Kidney tubule cell (primary cell): ENCODE measurements around the gene CDPF1.

ENCODE experiments used
- DNase-seq: peaks from one replicate; pipeline ENCODE4 v3.0.0-alpha.2; 2018; ENCODE audit warnings: low spot score

CDPF1 gene

DNA sequence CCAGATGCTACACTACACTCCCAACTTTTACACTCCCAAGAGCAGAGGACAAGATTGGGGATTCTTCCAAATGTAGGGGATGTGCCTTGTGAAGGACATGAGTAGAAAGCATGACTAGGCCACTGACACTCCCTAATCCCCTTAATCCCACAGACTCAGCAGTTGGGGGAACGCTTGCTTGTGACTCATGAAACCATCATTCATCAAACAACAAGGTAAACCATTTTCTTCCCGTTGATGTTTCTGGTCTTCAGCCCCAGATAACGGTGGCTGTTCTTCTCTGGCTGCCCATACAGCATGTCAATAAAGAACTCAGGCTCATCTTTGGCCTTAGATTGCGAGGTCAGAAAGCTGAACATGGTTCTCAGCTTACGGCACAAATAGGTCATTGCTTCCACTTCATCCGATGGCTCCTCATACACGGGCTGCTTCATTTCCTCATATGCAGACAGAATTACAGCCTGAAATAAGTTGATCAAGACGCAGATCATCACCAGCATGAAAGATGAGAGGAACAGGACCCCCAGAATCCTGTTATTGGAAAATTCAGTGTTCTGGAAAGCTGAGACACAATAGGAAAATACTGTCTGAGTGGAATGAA, 6.4 kb upstream of the CDPF1 start:
- peak; percentile 5 for DNase-seq

DNA sequence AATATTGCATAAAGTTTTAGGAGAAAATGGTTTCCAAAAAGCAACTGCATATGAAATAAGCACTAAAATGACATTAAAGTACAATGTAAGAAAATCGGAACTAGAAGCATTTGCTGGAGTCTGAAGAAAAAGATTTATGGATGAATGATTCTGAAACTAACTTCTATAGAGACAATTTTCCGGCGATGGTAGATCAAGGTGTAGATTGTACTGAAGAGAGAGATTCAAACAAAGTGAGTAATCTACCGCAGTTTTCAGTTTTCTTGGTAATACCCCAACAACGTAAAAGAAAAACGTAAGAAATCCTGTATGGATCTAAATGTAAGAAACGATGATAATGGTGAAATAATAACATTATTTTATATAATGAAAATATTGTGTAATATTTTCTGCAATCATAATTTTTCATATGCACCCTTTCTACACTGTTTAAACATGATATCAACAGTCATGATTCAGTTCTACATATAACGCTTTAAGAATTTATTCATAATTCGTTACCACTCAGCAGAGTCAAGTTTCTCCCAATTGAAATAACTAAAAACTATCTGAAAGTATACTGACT, 1.8 kb upstream of the CDPF1 start:
- no peak for DNase-seq

DNA sequence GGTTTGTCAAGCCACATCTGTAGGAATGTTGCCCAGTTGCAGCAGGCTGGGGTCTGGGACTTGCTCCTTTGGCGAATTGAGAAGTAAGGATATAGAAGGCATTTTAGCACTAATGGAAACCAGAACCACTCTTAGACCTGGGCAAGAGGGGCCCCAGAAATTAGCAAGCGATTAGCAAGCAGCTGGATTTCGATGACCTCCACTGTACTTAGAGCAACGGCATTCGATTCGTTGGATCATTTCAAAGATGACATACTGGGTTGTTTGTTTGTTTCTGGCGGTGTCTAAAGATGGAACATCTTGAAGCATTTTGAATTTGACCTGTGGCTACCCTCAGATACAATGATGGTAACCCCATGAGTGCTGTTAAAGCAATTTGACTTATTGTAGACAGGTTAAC, 1.2 kb upstream of the CDPF1 start:
- no peak for DNase-seq

DNA sequence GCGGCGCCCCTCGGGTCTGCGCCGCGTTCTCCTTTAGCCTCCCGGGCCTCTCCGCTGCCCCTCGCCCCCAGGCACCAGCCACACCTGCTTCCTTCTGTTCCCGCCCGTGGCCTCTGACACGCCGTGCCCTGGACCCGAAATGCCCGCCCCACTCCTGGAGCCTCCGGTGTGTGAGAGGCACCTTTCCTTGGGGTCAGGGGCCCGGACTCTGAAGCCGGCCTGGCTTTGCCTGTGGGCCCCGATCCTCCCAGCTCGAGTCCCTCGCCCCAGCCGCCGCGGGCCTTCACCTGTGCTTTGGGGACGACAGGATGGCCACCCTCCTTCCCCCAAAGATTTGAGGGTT, 661 bp upstream of the CDPF1 start:
- DNase-seq = no peak

DNA sequence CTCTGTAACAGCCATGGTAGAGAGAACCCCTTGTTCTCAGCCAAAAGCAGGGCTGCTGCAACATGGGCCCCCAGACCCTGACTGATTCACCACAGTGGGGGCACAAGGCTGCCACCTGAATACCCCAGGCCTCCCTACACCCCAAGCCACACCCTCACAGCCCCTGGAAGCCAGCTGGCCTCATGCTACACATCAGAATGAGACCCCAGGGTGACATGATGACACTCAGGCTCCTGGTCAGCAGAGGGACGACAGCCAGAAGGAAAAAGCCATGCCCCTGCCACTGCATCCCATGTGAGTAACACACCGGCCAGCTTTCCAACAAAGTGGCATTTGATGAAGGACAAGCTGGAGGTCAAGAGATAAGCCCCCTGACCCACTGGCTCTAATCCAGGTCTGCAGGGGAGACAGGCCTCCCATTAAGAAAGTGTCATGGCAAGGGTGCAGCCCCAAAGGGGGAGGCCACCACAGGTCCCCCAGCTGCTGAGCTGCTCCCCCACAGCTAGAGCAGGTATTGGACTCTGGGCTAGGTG, 2.6 kb downstream of the CDPF1 start:
- no peak for DNase-seq

DNA sequence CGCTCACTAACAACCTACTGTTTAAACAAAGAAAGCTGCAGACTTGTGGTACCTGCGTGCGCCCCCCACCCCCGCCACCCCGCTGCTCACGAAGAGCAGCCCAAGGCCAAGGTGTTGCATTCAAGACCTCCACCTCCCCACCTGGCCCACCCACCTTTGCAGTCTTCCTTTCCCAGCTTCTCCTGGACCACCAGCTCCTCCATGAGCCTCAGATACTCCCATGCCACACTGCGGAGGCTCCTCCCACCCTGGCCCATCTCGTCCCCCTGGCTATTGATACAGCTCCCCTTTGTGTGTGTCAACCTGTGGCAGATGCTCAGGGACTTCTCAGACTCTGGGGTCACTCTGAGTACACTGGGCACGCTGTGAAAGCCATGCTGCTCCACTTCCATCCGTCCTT, 3.9 kb downstream of the CDPF1 start:
- no peak for DNase-seq

DNA sequence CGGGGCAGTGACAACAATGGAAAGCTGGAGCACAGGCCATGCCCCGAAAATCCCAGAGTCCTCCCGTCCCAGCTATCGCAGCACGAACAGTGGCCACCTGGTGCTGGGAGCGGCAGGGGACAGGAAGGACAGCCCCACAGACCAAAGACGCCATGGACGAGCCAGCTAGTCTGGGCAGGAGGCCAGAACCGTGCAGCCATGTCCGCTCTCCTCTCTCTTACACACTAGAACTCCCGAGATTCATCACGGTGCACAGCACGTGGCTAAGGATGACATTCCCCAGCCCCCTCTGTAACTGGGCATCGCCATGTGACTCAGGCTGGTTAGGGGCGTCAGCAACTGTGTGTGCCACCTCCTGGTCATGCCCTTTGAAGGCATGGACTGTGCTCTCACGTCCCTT, 4.6 kb downstream of the CDPF1 start:
- peak; percentile 32 for DNase-seq

DNA sequence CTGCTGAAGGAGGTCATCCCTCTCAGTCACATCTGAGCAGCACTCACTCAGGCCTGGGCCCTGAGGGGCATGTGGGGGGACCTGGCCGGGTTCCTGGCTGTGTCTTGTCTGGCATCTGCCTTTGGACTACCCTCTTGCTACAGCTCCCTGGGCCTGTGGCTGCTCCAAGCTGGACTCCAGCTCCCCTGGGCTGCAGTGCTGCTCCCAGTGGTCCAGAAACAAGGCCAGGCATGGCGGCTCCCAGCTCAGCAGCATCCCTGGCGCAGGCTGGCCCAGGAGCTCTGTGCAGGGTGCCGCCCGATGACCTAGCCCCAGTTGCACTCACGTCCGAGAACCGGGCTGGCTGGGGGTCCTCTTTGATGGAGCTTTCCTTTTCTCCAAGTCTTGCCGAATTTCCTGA, 5.3 kb downstream of the CDPF1 start:
- DNase-seq = no peak

DNA sequence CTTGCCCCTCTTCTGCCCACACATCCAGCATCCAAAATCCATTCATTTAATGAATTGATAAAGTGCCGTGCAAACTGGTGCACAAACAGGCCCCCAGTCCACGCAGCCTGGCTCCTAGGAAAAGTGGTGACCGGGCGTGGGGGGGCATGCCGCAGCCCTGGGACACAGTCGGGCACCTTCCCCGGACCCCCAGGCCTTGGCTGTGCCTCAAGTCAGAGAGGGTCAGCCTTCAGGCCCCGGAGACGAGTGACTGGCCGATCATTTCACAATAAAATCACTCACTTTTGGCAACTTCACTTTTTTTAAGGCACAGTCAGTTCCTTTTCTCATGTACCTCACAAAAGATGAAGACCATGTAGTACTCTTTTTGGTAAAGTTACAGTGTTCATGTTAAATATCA, 8.0 kb downstream of the CDPF1 start:
- no peak for DNase-seq

DNA sequence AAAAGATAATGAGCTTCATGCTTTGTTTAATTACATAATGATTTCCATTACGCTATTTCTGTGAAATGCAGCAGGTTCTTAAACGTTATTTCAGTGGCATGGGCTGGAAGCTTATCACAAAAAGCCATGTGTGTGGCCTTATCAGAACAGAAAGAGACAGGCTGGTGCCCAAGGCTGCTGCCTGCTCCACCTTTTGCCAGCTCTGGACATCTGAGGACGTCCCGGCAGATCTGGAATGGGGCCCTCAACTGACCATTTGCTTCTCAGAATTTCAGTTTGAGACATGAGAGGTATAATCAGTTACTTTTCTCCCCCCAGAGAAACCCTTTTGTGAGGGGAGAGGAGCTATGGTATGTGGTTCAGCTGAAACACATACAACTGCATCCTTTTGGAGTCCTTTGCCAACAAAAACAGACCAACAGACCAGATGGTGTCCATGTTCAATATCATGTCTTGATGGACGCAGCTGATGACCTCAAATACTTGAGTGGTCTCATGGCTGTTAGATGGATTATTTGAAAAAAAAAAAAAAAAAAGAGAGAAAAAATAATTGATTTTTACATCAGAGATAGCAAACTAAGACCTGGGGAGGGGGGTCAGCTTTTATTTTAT, 8.6 kb downstream of the CDPF1 start:
- DNase-seq = no peak

DNA sequence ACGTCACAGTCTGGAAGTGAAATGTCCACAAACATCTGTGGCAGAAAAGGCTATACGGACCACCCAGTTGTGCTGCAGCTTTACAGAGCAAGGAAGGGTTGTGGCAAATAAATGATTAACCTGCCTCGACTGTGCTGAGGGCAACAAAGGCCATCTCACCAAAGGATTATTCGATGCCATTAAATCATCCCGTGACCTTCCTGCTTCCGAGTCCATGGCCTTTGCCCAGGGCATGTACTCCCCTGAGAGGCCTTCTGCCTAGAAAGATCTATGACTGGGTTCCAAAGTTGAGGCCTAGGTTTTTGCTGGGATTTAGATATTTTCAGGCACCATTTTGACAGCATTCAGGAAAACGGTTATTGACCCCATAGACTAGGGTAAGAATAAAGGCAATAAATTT, 9.2 kb downstream of the CDPF1 start:
- no peak for DNase-seq

DNA sequence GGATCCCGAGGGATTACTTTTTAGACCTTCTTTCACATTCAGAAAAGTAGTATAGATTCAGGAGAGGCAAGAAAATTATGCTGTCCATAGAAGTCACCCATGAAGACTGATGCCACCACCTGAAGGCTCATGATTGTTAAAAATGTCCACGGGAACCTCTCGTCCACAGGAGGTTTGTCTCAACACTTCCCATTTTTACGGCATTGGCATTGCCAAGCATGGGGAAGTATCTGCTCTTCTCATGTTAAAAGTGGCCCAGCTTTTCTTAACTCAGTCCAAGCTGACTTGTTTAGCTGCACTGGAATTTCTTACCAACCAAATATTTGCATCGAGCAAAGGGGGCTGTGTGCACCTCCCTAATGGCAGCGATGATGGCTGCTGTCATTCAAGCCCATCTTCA, 9.6 kb downstream of the CDPF1 start:
- DNase-seq = no peak

DNA sequence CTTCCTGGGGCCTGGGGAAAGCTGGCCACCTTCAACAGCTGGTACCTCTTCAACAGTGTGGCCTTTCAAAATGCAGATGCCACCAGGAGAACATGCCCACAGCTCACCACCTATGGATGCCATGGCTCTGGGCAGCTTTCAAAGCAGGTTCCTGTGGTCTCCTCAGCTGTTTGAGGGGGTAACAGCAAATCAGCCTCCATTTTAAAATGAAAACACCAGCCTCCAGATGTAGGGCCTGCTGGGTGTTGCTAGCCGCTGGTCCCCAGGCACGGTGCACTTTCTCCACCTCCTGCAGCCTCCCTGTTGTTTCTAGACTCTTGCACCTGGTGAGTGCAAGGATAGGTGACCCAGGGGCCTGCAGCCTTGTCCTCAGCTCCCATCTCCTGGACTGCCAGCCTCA, 10.0 kb downstream of the CDPF1 start:
- no peak for DNase-seq

DNA sequence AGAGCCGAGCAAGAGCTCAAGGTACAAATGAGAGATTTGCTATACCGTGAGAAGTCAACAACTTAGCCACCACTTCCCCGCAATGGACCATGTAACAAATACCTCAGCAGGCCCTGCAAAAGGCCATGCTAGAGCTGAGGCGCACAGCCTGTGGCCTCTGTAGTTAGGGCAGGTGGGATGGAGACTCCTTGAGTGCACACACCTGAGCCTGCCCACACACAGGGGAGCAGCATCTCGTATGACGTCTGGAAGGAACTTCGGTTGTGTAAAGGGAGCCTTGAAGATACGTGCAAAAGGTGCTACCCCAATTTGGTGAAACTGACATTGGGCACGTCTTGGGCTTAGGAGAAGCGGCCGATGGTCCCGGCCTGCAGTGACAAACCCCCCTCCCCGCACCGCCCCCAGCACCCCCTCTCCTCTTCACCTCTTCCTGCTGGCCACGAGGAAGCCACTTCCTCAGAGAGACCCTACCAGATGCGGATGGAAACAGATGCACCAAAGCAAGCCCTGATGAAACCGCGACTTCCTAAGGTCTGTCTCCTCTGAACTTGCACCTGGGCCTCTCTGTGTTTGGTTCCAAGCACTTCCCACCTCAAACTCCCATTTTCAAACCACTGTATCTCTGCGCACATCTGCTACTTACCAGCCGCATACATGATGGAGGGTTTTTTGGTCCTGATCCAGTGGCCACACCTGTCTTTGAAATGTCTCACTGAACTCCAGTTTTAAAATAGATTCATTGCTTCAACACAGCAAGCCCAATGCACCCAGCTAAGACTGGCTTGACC, 10.6 kb downstream of the CDPF1 start:
- DNase-seq = no peak

DNA sequence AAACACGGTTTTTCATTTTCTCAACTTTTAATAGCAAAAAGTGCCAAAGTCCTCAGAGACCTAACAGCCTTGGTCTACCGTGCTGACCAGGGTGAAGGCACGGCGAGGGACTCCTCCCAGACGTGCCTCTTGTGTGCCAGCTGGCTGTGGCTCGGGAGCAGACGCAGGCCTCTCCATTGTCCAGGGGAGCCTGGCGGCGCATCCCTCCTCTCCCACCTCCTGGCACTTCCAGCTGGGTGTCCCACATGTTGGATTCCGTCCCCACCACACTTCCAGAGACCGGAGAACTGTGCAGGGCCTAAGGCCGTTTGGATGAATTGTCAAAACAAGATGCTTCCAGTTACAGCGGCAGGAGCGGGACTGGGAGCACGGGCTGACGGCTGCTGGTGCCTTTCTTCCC, 11.6 kb downstream of the CDPF1 start:
- DNase-seq = no peak

DNA sequence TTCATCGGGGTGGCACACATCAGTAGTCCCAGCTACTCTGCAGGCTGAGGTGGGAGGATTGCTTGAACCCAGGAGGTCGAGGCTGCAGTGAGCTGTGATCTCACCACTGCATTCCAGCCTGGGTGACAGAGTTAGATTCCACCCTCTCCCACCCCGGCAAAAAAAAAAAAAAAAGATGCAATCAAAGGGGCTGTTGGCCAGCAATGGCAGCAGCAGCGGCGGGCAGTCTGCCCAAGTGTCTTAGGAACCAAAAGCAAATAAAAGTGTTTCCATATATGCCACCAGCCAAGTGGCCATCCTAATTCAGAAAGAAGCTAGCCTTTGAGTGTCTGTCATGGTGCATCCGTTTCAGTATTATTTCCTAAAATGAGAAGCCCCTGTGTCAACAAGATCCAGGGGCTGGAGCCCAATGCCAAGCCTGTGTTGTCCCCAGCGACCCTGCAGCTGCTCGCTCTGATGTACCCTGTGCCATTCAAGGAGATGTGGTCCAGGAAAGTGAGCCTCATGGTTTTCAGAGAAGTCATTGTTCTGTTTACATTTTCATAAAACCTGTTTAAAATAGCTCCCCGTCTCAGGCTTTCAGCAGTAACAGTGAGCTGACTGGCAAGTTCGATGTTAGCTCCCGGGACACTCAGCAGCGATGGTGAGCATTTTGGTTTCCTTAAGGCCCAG, 12.5 kb downstream of the CDPF1 start:
- DNase-seq = no peak

DNA sequence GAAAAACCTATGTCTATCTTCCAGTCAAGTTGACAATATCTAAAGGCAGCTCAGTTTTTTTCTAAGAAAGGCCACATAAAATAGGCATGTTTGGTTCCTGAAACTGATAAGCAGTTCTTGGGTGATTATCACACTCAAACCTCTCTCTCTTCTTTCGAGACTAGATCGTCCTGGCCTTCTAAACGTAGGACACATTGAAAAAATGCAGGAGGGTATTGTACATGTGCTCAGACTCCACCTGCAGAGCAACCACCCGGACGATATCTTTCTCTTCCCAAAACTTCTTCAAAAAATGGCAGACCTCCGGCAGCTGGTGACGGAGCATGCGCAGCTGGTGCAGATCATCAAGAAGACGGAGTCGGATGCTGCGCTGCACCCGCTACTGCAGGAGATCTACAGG, 15.1 kb downstream of the CDPF1 start:
- DNase-seq = no peak

DNA sequence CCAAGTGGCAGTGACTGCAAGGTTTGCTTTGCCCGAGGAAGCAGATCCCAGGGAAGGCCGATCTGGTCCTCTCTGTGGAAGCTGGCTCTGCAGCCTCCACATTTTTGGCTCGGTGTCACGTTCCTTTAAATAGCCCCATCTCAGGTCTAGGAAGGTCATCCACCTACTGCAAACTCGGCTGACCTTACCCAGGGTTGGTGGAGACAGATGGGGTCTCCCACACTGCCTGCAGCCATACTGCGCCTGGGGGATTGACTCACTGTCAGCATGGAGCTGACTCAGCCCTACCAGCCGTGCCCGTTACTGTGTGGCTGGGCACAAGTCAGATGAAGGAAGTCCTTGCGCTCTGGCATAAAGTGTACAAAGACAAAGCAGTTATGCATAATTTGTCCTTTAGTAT, 16.9 kb downstream of the CDPF1 start:
- peak; percentile 71 for DNase-seq

DNA sequence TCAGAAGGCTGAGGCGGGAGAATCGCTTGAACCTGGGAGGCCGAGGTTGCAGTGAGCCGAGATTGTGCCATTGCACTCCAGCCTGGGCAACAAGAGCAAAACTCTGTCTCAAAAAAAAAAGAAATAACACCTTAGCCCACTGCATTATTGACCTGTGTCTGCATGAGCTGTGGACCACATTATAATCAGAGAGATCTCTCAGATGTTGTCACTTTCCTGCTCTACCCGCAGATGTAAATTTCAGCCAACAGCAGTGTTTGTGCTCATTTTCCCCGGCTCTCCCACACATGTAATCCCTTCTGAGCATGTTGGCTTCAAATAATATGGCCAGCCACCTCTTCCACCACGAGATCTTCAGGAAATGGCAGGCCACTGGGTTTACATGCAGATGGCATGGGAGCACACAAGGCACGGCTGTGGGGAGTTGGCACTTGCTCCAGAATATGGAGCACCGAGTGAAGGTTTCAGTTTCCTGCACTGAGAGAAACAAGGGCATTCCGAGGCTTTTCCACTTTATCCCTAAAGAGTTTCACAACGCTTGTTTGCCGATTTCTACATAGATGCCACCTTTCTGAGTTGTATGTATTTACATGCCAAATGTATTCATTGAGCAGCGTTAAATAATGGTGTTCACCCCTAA, 19.7 kb downstream of the CDPF1 start:
- DNase-seq = no peak

DNA sequence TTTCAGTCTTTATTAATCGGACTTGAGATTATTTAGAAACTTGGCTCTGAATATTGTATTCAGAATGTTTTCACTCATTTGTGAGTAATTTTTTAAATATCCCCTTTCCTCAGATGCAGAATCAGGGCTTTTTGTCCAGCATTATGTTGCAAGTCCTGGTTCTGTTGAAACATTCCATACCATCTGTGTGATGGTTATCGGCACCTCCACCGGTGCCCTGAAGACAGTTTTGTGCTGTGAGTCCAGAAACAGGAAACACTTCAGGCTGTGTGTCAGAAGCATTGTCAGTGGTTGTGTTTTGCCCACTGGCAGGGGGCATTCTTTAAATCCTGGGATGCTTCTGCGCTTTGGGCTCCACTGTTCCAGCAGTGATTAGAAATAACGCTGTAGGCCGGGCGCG, 20.4 kb downstream of the CDPF1 start:
- no peak for DNase-seq

DNA sequence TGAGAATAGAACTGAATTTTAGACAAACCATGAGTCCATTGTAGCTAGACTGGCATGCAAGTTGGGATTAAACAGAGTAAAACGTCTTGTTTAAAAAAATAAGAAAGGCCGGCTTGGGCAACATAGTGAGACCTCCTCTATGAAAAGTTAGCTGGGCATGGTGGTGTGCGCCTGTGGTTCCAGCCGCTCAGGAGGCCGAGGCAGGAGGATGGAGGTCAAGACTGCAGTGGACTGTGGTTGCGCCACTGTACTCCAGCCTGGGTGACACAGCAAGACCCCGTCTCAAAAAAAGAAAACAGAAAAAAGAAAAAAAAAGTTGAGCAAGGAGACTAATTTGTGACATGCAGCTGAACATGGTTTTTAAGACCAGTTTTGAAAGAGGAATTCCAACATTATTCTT, 23.5 kb downstream of the CDPF1 start:
- no peak for DNase-seq

DNA sequence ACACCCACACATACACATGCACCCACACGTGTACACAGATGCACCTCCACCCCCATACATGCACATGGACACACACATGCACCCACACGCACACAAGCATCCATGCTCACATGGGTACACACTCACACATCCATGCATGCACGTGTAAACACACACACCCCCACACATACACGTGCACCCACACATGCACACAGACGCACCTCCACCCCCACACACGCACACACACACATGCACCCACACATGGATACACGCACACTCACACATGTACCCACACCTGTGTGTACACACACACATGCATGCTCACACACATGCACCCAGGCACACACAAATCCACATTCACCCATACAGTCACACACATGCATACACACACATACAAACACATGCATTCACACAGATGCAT, 24.5 kb downstream of the CDPF1 start:
- no peak for DNase-seq
